PC-3 (cell line): ENCODE measurements around the gene RASL11B. TPM values are rescaled to one million over a fixed set of nuclear protein-coding genes. Genes with fewer than 3 reads are reported as not detected.

ENCODE experiments used
- ATAC-seq: fragments of 200-7000 bp; cut with Tn5 transposase; 2 replicates; pipeline ENCODE4 v1.9.1; 2020; ENCODE audit warnings: mild to moderate bottlenecking, moderate library complexity
- BruUV-seq: library from RNA; stranded (reverse); fragments of 400-500 nt; replicated peaks from 2 replicates; lab custom pipeline; 2021; lab: Mats Ljungman, UMichigan
- CTCF ChIA-PET: fragments of 300-600 bp; sonication (Branson Sonifier 250); formaldehyde crosslinking; loops from one replicate; lab custom pipeline; 2022; ENCODE audit warnings: antibody characterized with exemption; lab: Charles Lee
- POLR2A ChIA-PET: fragments of 300-600 bp; sonication (Branson Sonifier 250); formaldehyde crosslinking; loops from one replicate; lab custom pipeline; 2022; ENCODE audit warnings: antibody characterized with exemption; ENCODE audit not compliant: unreplicated experiment; lab: Charles Lee
- DNase-seq: peaks from one replicate; pipeline ENCODE4 v3.0.0-alpha.2; 2015
- H2AFZ ChIP-seq: fragments of 300-600 bp; sonication (generic); 2 replicates; pipeline ENCODE4 v1.6.0; 2016; ENCODE audit warnings: antibody characterized with exemption, low read length
- H3F3A ChIP-seq: fragments of 300-600 bp; sonication (generic); one replicate; pipeline ENCODE4 v1.6.0; 2017; ENCODE audit warnings: antibody characterized with exemption, low read length, control low read depth, mild to moderate bottlenecking; ENCODE audit not compliant: unreplicated experiment
- H3K27ac ChIP-seq: fragments of 300-600 bp; sonication (generic); 2 replicates; pipeline ENCODE4 v1.5.1; 2016; ENCODE audit warnings: mild to moderate bottlenecking, low read length
- H3K27me3 ChIP-seq: fragments of 300-600 bp; sonication (generic); 2 replicates; pipeline ENCODE4 v1.6.1; 2016; ENCODE audit warnings: low read length, mixed read lengths
- H3K36me3 ChIP-seq: fragments of 300-600 bp; sonication (generic); 2 replicates; pipeline ENCODE4 v1.6.1; 2016; ENCODE audit warnings: low read depth, mixed run types, low read length, mixed read lengths
- H3K4me1 ChIP-seq: fragments of 300-600 bp; sonication (generic); 2 replicates; pipeline ENCODE4 v1.5.1; 2016; ENCODE audit warnings: low read length; ENCODE audit not compliant: insufficient read depth
- H3K4me2 ChIP-seq: fragments of 300-600 bp; sonication (generic); 2 replicates; pipeline ENCODE4 v1.6.0; 2016; ENCODE audit warnings: low read length
- H3K4me3 ChIP-seq: fragments of 300-600 bp; sonication (generic); 2 replicates; pipeline ENCODE4 v1.5.1; 2016; ENCODE audit warnings: mild to moderate bottlenecking, low read length, mixed read lengths
- H3K79me2 ChIP-seq: fragments of 300-600 bp; sonication (generic); 2 replicates; pipeline ENCODE4 v1.6.1; 2017; ENCODE audit warnings: low read length, mixed read lengths
- H3K9ac ChIP-seq: fragments of 300-600 bp; sonication (generic); 2 replicates; pipeline ENCODE4 v1.6.0; 2016; ENCODE audit warnings: mild to moderate bottlenecking, low read length
- H3K9me2 ChIP-seq: fragments of 300-600 bp; sonication (generic); replicated peaks from 2 replicates; pipeline ENCODE4 v1.6.1; 2016; ENCODE audit warnings: mixed run types, low read length, mixed read lengths
- H3K9me3 ChIP-seq: fragments of 300-600 bp; sonication (generic); 2 replicates; pipeline ENCODE4 v1.6.1; 2016; ENCODE audit warnings: low read length, mixed read lengths
- H4K20me1 ChIP-seq: fragments of 300-600 bp; sonication (generic); 2 replicates; pipeline ENCODE4 v1.6.1; 2016; ENCODE audit warnings: low read length, mixed read lengths
- EZH2 ChIP-seq: fragments of 300-600 bp; sonication (generic); IDR thresholded peaks from one replicate; pipeline ENCODE4 v1.6.1; 2017; ENCODE audit warnings: antibody characterized with exemption, mild to moderate bottlenecking, low read length; ENCODE audit not compliant: unreplicated experiment
- EZH2phosphoT487 ChIP-seq: fragments of 300-600 bp; sonication (generic); IDR thresholded peaks from 2 replicates; pipeline ENCODE4 v1.6.1; 2018; ENCODE audit warnings: mild to moderate bottlenecking, antibody characterized with exemption, low read length, borderline replicate concordance
- intact Hi-C: fragments of 100-400 bp; cut with micrococcal nuclease; formaldehyde crosslinking; loops from 2 replicates; pipeline ENCODE4 v1.9.0; 2023
- total RNA-seq: library from RNA; depleted of rRNA; stranded (reverse); fragments of >200 nt; gene quantifications from 2 replicates; pipeline ENCODE4 v1.2.3, GENCODE V29; 2014
- TF ChIP-seq, protein P1 (sequence below): fragments of 300-600 bp; sonication (generic); conservative IDR thresholded peaks from 2 replicates; pipeline ENCODE4 v1.5.1; 2017; ENCODE audit warnings: antibody characterized with exemption, low read depth, mild to moderate bottlenecking, low read length

Gene RASL11B
- total RNA-seq, 1 experiment from 2014 or later = 0.07 TPM

- no peak for ATAC-seq
- no peaks in the 10 kb centered on the region for H3K36me3 ChIP-seq
- H3K4me1 ChIP-seq = peaks cover 23% of the 10 kb centered on the region
- no peak for TF ChIP-seq EZH2phosphoT487
- TF ChIP-seq, protein P1, sequence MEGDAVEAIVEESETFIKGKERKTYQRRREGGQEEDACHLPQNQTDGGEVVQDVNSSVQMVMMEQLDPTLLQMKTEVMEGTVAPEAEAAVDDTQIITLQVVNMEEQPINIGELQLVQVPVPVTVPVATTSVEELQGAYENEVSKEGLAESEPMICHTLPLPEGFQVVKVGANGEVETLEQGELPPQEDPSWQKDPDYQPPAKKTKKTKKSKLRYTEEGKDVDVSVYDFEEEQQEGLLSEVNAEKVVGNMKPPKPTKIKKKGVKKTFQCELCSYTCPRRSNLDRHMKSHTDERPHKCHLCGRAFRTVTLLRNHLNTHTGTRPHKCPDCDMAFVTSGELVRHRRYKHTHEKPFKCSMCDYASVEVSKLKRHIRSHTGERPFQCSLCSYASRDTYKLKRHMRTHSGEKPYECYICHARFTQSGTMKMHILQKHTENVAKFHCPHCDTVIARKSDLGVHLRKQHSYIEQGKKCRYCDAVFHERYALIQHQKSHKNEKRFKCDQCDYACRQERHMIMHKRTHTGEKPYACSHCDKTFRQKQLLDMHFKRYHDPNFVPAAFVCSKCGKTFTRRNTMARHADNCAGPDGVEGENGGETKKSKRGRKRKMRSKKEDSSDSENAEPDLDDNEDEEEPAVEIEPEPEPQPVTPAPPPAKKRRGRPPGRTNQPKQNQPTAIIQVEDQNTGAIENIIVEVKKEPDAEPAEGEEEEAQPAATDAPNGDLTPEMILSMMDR = no peak
- TF ChIP-seq EZH2 = no peak
- ChIA-PET CTCF (no interaction called here), POLR2A (no interaction called here)
- H4K20me1 ChIP-seq = no peaks in the 10 kb centered on the region
- H3K27me3 ChIP-seq = no peaks in the 10 kb centered on the region
- no peaks in the 10 kb centered on the region for H3K9me2 ChIP-seq
- intact Hi-C loops = loop anchor here (10.0 kb wide), 1 partner anchor 62 kb away; no protein-coding TSS in a partner anchor
- DNase-seq = no peak
- H3K4me2 ChIP-seq = no peak overlapping the region
- no peak overlapping the region for H3K27ac ChIP-seq
- no peak overlapping the region for H3K4me3 ChIP-seq
- H3K9ac ChIP-seq = no peak overlapping the region
- no peaks in the 10 kb centered on the region for H3F3A ChIP-seq
- H3K79me2 ChIP-seq = no peaks in the 10 kb centered on the region
- H3K9me3 ChIP-seq = no peaks in the 10 kb centered on the region
- no peak overlapping the region for H2AFZ ChIP-seq
- no TSS peak for BruUV-seq
Observed at GRCh38 chr4:52836678-52837077, 25.4 kb upstream of the RASL11B start.

GRCh38 chr4:52837716-52838558 is 24.2 kb upstream of the RASL11B start:
- Histone ChIP-seq H3K4me3 (peak overlapping the region; percentile 18; the same call in 1 of the 2 replicates), H3K9me3 (no peaks in the 10 kb centered on the region), H3K4me2 (peak overlapping the region; percentile 65), H3K36me3 (no peaks in the 10 kb centered on the region), H3K4me1 (peaks cover 23% of the 10 kb centered on the region), H3F3A (no peaks in the 10 kb centered on the region), H3K79me2 (no peaks in the 10 kb centered on the region), H2AFZ (peak overlapping the region; percentile 41), H3K9ac (no peak overlapping the region), H3K27ac (no peak overlapping the region; the same call in 1 of the 2 replicates), H3K27me3 (no peaks in the 10 kb centered on the region), H4K20me1 (no peaks in the 10 kb centered on the region), H3K9me2 (no peaks in the 10 kb centered on the region)
- intact Hi-C loops = loop anchor here (10.0 kb wide), 1 partner anchor 63 kb away; no protein-coding TSS in a partner anchor
- POLR2A ChIA-PET = interaction anchor here (0.7 kb wide), 1 partner anchor 116 kb away, joined by 9 read pairs; no protein-coding TSS in a partner anchor
- DNase-seq = peak; percentile 87
- ATAC-seq = peak; percentile 83
- CTCF ChIA-PET = no interaction called here
- no TSS peak for BruUV-seq
- TF ChIP-seq EZH2 (no peak), EZH2phosphoT487 (no peak)
- TF ChIP-seq, protein P1 = no peak
